IPS-NIHi7 (cell line): Measurements from ENCODE around the gene C12orf57.
"Not testable (repeated sequence)": the region's sequence is repeated elsewhere in the genome, so short reads cannot be mapped to it uniquely, and the experiment has no call there.

Source experiments
- DNase-seq: peaks from one replicate; pipeline ENCODE4 v3.0.0; 2012; ENCODE audit warnings: mixed read lengths; ENCODE audit errors: extremely low spot score

Gene C12orf57, protein sequence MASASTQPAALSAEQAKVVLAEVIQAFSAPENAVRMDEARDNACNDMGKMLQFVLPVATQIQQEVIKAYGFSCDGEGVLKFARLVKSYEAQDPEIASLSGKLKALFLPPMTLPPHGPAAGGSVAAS

DNA sequence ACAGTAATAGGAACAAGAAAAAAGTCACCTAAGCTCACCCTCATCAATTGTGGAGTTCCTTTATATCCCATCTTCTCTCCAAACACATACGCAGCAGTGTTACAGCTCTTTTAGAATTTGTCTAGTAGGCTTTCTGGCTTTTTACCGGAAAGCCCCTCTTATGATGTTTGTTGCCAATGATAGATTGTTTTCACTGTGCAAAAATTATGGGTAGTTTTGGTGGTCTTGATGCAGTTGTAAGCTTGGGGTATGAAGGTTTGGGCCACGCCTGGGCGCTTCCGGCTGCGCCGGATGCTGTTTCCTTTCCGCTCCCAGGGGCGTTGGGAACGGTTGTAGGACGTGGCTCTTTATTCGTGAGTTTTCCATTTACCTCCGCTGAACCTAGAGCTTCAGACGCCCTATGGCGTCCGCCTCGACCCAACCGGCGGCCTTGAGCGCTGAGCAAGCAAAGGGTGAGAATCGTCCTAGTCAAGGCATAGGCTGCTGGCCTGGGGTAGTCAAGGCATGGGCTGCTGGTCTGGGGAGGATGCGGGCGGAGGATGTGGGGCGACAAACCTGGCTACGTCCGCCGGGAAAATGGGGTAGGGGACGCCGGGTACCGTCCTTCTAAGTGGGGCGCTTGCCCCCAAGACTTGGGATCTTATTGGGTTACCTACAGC lies at the start of gene C12orf57, which contains the start of gene RNU7-1:
TSS of gene C12orf57 (plus strand) at position 301 of the 659 bp plus-strand sequence. CDS start at position 401, 100 bp downstream.
TSS of gene RNU7-1 (plus strand) at position 95 of the 659 bp plus-strand sequence.
- DNase-seq, result peak; percentile 67

DNA sequence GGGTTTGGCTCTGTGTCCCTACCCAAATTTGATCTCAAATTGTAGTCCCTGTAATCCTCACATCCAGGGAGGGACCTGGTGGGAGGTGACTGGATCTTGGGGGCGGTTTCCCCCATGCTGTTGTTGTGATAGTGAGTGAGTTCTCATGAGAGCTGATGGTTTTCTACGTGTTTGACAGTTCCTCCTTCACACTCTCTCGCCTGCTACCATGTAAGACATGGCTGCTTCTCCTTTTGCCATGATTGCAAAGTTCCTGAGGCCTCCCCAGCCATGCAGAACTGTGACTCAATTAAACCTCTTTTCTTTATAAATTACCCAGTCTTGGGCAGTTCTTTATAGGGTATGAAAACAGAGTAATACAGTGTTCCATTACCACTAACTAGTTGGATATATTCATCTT lies 49.5 kb upstream of the C12orf57 start:
- DNase-seq, result no peak

DNA sequence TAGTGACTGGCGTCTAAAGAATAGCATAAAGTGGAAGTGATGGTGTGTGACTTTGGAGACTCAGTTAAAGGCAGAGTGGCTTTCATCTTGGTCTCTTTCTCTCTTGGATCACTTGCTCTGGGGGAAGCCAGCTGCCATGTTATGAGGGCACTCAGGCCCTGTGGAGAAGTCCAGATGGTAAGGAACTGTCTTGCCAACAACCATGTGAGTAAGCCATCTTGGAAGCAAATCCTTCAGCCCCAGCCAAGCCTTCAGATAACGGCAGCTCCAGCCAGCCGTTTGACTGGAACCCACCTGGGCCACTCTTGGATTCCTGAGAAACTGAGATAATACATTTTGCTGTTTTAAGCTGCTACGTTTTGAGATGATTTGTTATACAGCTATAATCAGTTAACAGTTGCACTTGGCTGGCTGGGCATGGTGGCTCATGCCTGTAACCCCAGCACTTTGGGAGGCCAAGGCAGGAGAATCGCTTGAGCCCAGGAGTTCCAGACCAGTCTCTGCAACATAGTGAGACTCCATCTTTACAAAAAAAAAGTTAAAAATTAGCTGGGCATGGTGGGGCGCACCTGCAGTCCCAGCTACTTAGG lies 46.9 kb upstream of the C12orf57 start:
- DNase-seq, result no peak

DNA sequence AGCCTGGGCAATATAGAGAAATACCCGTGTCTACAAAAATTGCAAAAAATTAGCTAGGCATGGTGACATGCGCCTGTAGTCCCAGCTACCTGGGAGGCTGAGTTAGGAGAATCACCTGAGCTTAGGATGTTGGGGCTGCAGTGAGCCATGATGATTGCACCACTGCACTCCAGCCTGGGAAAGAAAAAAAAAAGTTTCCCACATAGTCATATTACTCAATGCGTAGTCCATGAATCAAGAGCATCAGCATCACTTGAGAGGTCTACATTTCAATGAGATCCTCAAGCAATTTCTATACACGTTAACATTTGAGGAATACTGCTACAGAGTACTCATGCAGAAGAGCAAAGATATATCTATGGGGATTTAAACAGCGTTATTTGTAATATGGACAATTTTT lies 44.4 kb upstream of the C12orf57 start:
- DNase-seq, result no peak

DNA sequence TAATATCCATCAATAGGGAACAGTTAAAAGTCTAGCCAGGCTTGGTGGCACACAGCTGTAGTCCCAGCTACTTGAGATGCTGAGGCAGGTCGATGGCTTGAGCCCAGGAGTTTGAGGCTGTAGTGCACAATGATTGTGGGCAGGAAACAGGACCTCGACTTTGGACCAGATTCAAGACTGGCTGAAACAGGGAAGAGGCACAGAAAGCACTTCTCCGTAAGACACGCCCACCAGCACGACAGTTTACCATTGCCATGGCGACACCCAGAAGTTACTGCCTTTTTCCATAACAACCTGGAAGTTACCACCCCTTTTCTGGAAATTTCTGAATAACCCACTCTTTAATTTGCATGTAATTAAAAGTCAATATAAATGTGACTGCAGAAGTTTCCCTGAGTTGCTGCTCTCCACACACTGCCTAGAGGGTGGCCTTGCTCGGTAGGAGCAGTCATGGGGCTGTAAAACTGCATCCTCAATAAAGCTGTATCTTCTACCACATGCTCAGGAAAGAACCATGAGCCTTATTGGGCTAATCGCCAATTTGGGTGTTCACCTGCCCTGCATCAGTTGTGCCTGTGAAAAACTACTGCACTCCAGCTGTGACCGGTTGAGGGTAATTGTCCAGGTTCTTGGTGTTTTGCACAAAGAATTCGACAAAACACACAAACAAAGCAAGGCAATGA lies 43.8 kb upstream of the C12orf57 start:
- DNase-seq, result no peak

DNA sequence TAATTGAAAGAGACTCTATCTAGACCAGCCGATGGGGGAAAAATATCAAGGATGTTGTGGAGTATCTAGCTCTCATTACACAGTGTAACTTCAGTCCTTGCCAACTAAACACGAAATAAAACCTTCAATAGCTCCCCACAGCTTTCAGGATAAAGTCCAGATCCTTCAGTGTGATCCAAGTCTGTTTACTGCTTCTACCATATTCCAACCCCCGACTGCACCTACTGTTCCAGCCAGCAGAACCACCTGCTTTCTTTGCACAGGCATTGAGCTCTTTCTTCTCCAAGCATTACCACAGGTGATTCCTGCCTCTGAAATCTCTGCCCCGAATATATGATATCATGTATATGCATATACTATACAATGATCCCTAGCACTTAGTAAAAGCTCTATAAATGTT lies 41.4 kb upstream of the C12orf57 start:
- DNase-seq, result no peak

DNA sequence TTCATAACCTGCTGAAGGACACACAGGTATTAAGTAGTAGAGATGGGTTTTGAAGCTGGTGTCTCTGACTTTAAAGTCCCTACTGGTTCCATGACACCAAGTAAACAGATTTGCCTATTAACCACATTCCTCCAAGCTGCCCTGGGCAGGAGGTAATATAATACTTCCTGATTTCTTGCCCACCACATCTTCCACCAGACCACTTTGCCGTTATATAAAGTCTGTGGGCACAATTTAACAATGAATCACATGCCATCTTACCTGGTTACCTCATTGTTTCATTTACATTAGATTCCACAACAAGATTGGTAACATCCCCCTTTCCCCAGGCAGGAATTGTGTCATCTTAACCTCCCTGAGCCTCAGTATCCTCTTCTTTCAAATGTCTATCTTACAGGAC lies 40.1 kb upstream of the C12orf57 start:
- no peak for DNase-seq

DNA sequence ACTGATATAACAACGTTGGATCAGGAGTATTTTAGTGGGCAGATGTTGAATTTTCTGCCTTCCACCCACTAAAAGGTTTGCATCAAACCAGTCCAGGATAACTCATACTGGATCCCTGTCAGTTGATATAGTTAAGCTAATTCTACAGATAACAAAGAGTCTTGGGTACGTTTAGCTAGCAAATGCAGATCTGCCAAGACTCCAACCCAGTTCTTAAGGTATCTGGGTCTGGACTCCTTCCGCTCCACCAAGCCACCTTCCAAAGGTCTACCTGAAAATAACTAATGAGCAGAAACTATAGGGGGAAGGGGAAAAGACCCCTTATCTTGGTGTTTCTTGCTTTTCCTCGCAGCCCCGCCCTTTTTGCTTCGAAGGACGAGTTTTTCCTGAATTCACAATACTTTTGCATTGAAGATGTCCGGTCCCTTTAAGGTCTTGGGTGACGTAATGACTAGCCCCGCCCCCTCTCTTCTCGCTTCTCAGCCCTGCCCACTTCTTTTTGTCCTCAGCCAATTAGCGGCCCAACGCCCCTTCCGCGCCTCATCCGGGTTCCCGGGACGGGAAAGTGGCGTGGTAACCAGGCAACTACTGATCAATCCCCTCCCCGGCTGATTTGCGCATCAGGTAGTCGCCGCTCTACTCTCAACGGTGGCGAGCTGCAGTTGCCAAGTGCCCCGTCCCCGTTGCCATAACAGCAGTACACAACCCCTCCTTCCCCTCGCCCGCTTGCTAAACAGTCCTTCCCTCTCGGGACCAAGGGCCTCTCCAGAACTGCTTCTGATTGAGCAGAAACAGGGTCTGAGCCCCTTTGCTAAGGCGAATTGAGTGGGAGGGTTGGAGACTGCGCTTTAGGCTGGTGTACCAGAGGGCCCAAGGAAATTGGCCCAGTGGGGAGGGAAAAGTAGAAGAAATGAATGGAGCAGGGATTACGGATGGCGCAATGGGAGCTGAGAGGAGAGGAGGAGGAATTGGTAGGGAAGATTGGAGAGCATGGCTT lies 39.2 kb upstream of the C12orf57 start, which contains the start of gene LRRC23:
TSS of gene LRRC23 (plus strand) at position 543 of the 997 bp plus-strand sequence. CDS start 812 bp downstream, outside the sequence.
- DNase-seq, result peak; percentile 94

DNA sequence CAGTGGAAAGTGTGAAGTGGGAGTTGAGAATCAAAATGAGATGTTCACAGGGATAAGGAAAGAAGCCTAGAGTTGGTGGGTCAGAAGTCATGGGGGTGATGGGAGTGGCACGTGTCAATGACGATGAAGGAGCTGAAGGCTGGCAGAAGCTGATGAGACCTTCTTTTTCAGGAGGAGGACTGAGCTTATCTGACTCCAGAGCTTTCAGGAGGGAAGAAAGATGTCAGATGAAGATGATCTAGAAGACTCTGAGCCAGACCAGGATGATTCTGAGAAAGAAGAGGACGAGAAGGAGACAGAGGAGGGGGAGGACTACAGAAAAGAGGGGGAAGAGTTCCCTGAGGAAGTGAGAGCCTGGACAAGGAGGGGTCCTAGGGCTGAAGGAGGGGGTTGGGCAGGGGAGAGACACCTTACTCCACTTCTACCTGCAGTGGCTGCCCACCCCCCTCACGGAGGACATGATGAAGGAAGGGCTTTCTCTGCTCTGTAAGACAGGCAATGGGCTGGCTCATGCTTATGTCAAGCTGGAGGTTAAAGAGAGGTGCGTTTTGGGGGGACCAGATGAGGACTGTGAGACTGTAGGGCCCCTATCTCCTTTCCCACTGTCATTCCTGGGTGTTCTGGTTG lies 38.3 kb upstream of the C12orf57 start:
- DNase-seq, result no peak

DNA sequence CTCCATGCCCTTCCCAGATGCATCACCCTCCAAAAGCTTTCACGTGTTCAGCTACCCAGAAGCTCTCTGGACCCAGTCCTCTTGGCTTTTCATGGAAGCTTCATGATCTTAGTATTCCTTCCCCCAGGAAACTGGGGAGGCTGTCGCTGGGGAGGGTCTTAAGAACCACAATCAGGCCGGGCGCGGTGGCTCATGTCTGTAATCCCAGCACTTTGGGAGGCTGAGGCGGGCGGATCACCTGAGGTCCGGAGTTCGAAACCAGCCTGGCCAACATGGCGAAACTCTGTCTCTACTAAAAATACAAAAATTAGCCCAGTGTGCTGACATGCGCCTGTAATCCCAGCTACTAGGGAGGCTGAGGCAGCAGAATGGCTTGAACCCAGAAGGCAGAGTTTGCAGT lies 35.7 kb upstream of the C12orf57 start:
- not testable (repeated sequence) for DNase-seq

DNA sequence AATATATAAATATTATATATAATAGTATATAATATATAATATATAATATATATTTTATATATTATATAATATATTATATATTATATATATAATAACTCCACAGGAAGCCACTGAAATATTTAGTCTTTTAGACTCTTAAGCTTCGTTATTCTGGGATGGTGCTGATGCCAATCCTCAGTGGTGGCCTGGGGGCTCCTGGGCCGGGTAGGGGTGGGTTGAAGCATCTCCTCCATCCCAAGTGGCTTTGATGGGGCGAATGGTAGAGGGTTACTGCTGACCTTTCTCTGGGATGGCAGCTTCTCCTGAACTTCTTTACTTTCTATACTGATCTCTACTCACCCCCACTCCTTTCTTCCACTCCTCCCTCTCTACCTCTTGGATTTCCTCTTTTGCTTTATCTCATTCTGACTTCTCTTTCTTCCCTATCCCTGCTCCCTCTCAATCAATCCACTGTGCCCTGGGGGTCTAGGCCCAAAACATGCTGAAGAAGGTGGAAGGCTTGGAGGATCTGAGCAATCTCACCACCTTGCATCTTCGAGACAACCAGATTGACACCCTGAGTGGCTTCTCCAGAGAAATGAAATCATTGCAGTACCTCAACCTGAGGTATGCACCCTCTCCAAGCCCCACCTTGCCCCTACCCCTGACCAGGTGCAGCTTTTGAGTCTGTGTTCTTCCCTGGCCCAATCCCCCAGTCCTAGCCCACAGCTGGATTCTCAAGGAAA lies 34.2 kb upstream of the C12orf57 start:
- DNase-seq, result no peak

DNA sequence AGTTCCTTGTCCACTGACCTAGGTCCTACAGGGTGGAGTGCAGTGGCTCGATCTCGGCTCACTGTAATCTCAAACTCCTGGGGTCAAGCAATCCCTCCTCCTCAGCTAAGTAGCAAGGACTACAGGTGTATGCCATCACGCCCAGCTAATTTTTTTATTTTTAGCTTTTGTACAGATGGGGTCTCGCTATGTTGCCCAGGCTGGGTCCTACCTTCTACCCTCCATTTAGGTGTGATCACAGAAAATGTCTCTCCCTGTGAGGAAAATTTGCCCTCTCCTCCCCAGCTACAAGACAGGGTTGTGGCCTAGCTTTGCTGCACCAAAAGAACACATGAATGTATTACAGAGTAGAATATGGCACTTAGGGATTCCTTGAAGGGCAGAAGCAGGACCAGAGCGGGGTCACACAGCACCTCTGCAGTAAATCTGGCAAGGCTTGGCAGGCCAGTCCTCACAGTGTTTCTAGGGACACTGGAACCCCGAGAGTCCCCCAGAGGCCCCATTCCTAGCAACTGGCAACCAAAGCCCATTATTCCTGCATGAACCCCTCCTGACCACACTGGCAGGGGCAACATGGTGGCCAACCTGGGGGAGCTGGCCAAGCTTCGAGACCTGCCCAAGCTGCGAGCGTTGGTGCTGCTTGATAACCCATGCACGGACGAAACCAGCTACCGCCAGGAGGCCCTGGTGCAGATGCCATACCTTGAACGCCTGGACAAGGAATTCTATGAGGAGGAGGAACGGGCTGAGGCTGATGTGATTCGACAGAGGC lies 31.5 kb upstream of the C12orf57 start:
- no peak for DNase-seq

DNA sequence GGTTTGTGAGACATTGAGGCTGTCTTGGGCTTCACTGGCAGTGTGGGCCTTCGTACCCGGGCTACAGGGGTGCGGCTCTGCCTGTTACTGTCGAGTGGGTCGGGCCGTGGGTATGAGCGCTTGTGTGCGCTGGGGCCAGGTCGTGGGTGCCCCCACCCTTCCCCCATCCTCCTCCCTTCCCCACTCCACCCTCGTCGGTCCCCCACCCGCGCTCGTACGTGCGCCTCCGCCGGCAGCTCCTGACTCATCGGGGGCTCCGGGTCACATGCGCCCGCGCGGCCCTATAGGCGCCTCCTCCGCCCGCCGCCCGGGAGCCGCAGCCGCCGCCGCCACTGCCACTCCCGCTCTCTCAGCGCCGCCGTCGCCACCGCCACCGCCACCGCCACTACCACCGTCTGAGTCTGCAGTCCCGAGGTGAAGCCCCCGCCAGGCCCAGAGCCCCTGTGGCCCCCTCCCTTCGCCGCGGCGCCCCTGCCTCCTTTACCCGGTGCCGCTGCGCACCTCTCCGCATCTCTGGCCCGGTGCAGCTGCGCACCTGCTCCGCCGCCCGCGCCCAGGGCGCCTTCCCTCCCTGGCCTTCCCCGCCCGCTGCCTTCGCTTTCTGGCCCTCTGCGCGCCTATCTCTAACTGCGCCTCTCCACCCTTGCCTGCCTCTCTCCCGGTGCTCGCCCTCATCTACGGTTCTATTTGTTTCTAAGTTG lies 29.4 kb upstream of the C12orf57 start, which contains the start of gene ENO2:
TSS of gene ENO2 (plus strand) at position 335 of the 701 bp plus-strand sequence. CDS start 1,253 bp downstream, outside the sequence.
- peak; percentile 63 for DNase-seq

DNA sequence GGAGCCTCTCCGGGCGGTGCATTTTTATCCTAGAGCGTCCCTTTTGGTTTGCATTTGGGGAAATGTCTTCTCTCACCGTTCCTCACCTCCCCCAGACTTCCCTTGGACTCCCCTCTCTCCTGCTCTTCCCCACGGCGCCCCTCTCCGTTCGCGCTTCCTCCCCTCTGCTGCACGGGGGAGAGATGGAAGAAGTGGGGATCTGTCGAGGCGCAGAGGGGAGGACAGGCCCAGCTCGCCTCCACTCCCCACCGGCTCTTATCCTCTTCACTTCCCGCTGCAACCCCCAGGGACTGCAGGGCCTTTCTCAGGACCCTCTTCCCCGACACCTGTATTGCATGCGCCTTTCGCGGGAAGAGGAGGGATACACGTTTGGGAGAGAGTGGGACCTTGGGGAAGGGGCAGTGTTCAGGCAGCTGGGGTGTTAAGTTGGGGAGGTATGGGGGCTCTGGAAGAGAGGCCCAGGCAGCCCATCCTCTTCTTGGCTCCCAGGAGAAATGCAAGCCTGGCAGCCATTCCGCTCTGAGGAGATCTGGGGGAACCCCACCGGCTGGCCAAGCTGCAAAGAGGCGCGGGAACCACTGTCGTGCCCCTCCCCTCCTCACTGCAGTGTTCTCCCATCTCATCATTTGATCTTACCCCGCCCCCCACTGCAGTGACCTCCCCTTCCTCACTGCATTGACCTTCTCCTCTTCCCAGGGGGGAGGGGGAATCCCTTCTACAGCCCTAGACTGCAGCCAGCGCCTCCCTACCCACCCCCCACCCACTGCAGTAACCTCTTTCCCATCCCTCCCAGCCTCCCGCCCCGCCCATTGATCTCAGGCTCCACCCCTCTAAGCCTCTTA lies 28.7 kb upstream of the C12orf57 start:
- peak; percentile 71 for DNase-seq

DNA sequence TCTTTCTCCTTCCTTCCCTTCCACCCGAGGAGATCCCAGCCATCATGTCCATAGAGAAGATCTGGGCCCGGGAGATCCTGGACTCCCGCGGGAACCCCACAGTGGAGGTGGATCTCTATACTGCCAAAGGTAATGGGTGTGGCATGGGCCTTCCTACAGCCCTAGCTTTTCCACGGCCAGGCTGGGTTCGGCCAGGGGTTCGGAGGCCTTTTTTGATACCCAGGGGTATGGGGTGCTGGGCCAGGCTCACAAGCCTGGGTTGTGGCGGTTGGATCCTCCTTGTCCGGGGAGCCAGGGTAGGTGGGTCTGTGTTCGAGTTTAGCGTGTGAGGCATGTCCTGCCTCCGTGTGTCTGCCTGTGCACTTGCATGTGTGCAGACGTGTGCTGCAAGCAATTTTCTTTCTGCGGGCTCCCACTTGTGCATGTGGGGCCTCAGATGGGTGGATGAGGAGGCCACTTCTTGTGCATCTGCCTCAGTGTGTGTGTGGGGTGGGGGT lies 28.0 kb upstream of the C12orf57 start:
- DNase-seq, result no peak

DNA sequence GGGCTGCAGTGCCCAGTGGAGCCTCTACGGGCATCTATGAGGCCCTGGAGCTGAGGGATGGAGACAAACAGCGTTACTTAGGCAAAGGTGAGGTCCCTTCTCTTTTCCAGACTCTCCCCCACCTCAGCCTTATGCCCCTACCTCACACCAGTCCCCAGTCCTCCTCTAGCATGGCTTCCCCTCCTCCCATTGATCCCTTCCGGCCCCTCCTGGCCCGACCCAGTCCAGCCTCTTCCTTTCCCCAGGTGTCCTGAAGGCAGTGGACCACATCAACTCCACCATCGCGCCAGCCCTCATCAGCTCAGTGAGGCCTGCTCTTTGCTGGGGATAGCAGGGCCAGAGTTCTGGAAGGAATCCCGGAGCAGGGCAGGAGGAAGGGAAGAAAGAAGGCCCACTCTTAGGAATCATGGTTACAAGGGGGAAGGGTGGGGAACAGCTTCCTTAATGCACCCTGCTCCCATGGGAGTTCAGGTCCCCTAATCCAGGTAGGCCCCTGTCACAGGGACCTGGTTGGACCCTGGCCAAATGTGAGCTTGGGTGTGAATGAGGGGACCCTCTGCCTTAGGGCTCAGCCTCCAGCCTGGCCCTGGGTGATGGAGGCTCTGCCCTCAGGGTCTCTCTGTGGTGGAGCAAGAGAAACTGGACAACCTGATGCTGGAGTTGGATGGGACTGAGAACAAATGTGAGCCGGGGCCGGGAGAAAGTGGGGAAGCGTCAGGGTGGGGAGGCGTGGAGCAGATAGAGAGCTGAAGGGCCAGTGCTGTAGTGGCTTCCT lies 27.2 kb upstream of the C12orf57 start:
- DNase-seq, result no peak
